ENCODE results near the gene TBC1D2B. TPM values are rescaled to one million over a fixed set of nuclear protein-coding genes. Genes with fewer than 3 reads are reported as not detected.
A peak's percentile ranks its signal among the peaks of the same experiment; 100 is the strongest.

The TBC1D2B gene
- total RNA-seq, 2 experiments from 2014 or later = 49.3 to 52.0 TPM

GRCh38 chr15:78082106-78082742 lies 4.7 kb upstream of the TBC1D2B start:
- intact Hi-C loops (cut with DNase I, micrococcal nuclease) = no loop called here
- ATAC-seq (peak; percentile 37), DNase-seq (peak; percentile 21)
- no peaks in the 10 kb centered on the region for H3K36me3 Mint-ChIP-seq (ENCODE audit: low read depth)
- H3K9me3 Mint-ChIP-seq (ENCODE audit: low read depth) = no peaks in the 10 kb centered on the region
- H3K27ac Mint-ChIP-seq = peak overlapping the region; percentile 52
- peaks cover 17% of the 10 kb centered on the region for H3K4me1 Mint-ChIP-seq
- H3K4me3 Mint-ChIP-seq = no peak overlapping the region
- POLR2A ChIA-PET = no interaction called here
- no peaks in the 10 kb centered on the region for H3K27me3 Mint-ChIP-seq
- CTCF ChIA-PET = interaction anchor here (0.9 to 1.8 kb wide), 5 partner anchors 14 to 123 kb away, joined by 3 to 5 read pairs (median 4); no protein-coding TSS in a partner anchor

GRCh38 chr15:78080088-78080460 lies 2.6 kb upstream of the TBC1D2B start:
- ChIA-PET POLR2A (no interaction called here), CTCF (interaction anchor here (1.5 kb wide), 1 partner anchor 11 kb away, joined by 3 read pairs; no protein-coding TSS in a partner anchor)
- intact Hi-C loops (cut with DNase I, micrococcal nuclease) = no loop called here
- DNase-seq (no peak), ATAC-seq (no peak)
- peaks cover 5% of the 10 kb centered on the region for H3K36me3 Mint-ChIP-seq (ENCODE audit: low read depth)
- no peak overlapping the region for H3K4me3 Mint-ChIP-seq
- no peaks in the 10 kb centered on the region for H3K27me3 Mint-ChIP-seq
- peak overlapping the region; percentile 1 for H3K27ac Mint-ChIP-seq
- H3K4me1 Mint-ChIP-seq = peaks cover 27% of the 10 kb centered on the region
- no peaks in the 10 kb centered on the region for H3K9me3 Mint-ChIP-seq (ENCODE audit: low read depth)

GRCh38 chr15:78079298-78080087 lies 2.0 kb upstream of the TBC1D2B start:
- intact Hi-C loops (cut with DNase I, micrococcal nuclease) = loop anchor here in 1 of 2 experiments (10.0 kb wide), 1 partner anchor 655 kb away; the partner anchor contains the start of genes HMG20A and PEAK1
- Mint-ChIP-seq H3K9me3 (ENCODE audit: low read depth) (no peaks in the 10 kb centered on the region), H3K36me3 (ENCODE audit: low read depth) (peaks cover 8% of the 10 kb centered on the region), H3K4me1 (peaks cover 31% of the 10 kb centered on the region), H3K4me3 (no peak overlapping the region), H3K27me3 (no peaks in the 10 kb centered on the region), H3K27ac (peak overlapping the region; percentile 1)
- ATAC-seq (no peak), DNase-seq (no peak)
- ChIA-PET CTCF (interaction anchor here (0.7 to 1.5 kb wide), 3 partner anchors 10 to 75 kb away, joined by 3 to 4 read pairs (median 3); no protein-coding TSS in a partner anchor), POLR2A (interaction anchor here (0.6 kb wide), 1 partner anchor 220 kb away, joined by 9 read pairs; the partner anchor contains the start of gene SKIC8)

- ChIA-PET POLR2A (no interaction called here), CTCF (interaction anchor here (1.1 to 1.3 kb wide), 2 partner anchors 28 to 36 kb away, joined by 3 to 4 read pairs; no protein-coding TSS in a partner anchor)
- Mint-ChIP-seq H3K4me3 (peak overlapping the region; percentile 78), H3K9me3 (ENCODE audit: low read depth) (no peaks in the 10 kb centered on the region), H3K4me1 (peaks cover 42% of the 10 kb centered on the region), H3K27ac (peak overlapping the region; percentile 93), H3K27me3 (no peaks in the 10 kb centered on the region), H3K36me3 (ENCODE audit: low read depth) (peaks cover 12% of the 10 kb centered on the region)
- intact Hi-C loops (cut with DNase I, micrococcal nuclease) = loop anchor here in 1 of 2 experiments (1.0 to 10.0 kb wide), 8 partner anchors 27 to 653 kb away; partner anchors contain the start of genes HMG20A, IDH3A, IREB2 and PEAK1
- no peak for DNase-seq
- peak; percentile 8 for ATAC-seq
Observed at GRCh38 chr15:78077871-78078210, 330 bp upstream of the TBC1D2B start.

GRCh38 chr15:78076231-78077052 lies 1.1 kb downstream of the TBC1D2B start:
- Mint-ChIP-seq H3K9me3 (ENCODE audit: low read depth) (no peaks in the 10 kb centered on the region), H3K27me3 (no peaks in the 10 kb centered on the region), H3K27ac (peak overlapping the region; percentile 93), H3K36me3 (ENCODE audit: low read depth) (peaks cover 12% of the 10 kb centered on the region), H3K4me1 (peaks cover 50% of the 10 kb centered on the region), H3K4me3 (peak overlapping the region; percentile 95)
- intact Hi-C loops (cut with DNase I, micrococcal nuclease) = loop anchor here in 1 of 2 experiments (1.0 to 10.0 kb wide), 8 partner anchors 26 to 652 kb away; partner anchors contain the start of genes HMG20A, IDH3A, IREB2 and PEAK1
- ATAC-seq (peak; percentile 40), DNase-seq (peak; percentile 47)
- CTCF ChIA-PET = interaction anchor here (1.1 to 1.3 kb wide), 2 partner anchors 26 kb away, joined by 4 to 7 read pairs; no protein-coding TSS in a partner anchor
- POLR2A ChIA-PET = interaction anchor here (0.7 to 1.2 kb wide), 2 partner anchors 16 to 27 kb away, joined by 3 to 4 read pairs; no protein-coding TSS in a partner anchor

- H3K27me3 Mint-ChIP-seq = no peaks in the 10 kb centered on the region
- no peaks in the 10 kb centered on the region for H3K9me3 Mint-ChIP-seq (ENCODE audit: low read depth)
- ATAC-seq (no peak), DNase-seq (no peak)
- ChIA-PET POLR2A (interaction anchor here (0.7 to 1.2 kb wide), 4 partner anchors 14 to 28 kb away, joined by 3 to 6 read pairs (median 4); no protein-coding TSS in a partner anchor), CTCF (interaction anchor here (0.6 to 1.3 kb wide), 2 partner anchors 26 to 54 kb away, joined by 4 to 7 read pairs; no protein-coding TSS in a partner anchor)
- H3K4me3 Mint-ChIP-seq = peak overlapping the region; percentile 95
- peaks cover 12% of the 10 kb centered on the region for H3K36me3 Mint-ChIP-seq (ENCODE audit: low read depth)
- peaks cover 56% of the 10 kb centered on the region for H3K4me1 Mint-ChIP-seq
- peak overlapping the region; percentile 70 for H3K27ac Mint-ChIP-seq
- intact Hi-C loops (cut with DNase I, micrococcal nuclease) = loop anchor here in 1 of 2 experiments (2.0 to 10.0 kb wide), 4 partner anchors 25 to 651 kb away; partner anchors contain the start of genes HMG20A, IREB2, PEAK1 and PSMA4
Observed at GRCh38 chr15:78075490-78076230, 1.9 kb downstream of the TBC1D2B start.

GRCh38 chr15:78073046-78073787 lies 4.3 kb downstream of the TBC1D2B start:
- Mint-ChIP-seq H3K27me3 (no peaks in the 10 kb centered on the region), H3K9me3 (ENCODE audit: low read depth) (no peaks in the 10 kb centered on the region), H3K36me3 (ENCODE audit: low read depth) (peaks cover 14% of the 10 kb centered on the region), H3K4me3 (peak overlapping the region; percentile 16), H3K4me1 (peaks cover 53% of the 10 kb centered on the region), H3K27ac (peak overlapping the region; percentile 87)
- ChIA-PET POLR2A (interaction anchor here (1.2 kb wide), 1 partner anchor 39 kb away, joined by 6 read pairs; no protein-coding TSS in a partner anchor), CTCF (interaction anchor here (0.8 to 2.3 kb wide), 9 partner anchors 10 to 56 kb away, joined by 3 to 10 read pairs (median 5); no protein-coding TSS in a partner anchor)
- intact Hi-C loops (cut with DNase I, micrococcal nuclease) = loop anchor here (1.0 to 10.0 kb wide), 2 partner anchors 39 to 648 kb away; partner anchors contain the start of genes HMG20A (in 1 of the 2) and PEAK1 (in 1 of the 2)
- ATAC-seq (no peak), DNase-seq (no peak)

- Mint-ChIP-seq H3K27me3 (no peaks in the 10 kb centered on the region), H3K4me3 (peak overlapping the region; percentile 16), H3K9me3 (ENCODE audit: low read depth) (no peaks in the 10 kb centered on the region), H3K27ac (peak overlapping the region; percentile 87), H3K4me1 (peaks cover 50% of the 10 kb centered on the region), H3K36me3 (ENCODE audit: low read depth) (peaks cover 14% of the 10 kb centered on the region)
- intact Hi-C loops (cut with DNase I, micrococcal nuclease) = loop anchor here in 1 of 2 experiments (1.0 to 10.0 kb wide), 2 partner anchors 10 to 647 kb away; partner anchors contain the start of genes HMG20A and PEAK1
- ChIA-PET CTCF (interaction anchor here (0.7 to 2.3 kb wide), 10 partner anchors 9 to 55 kb away, joined by 3 to 10 read pairs (median 4); no protein-coding TSS in a partner anchor), POLR2A (interaction anchor here (1.2 kb wide), 1 partner anchor 38 kb away, joined by 6 read pairs; no protein-coding TSS in a partner anchor)
- ATAC-seq (peak; percentile 22), DNase-seq (peak; percentile 49)
Observed at GRCh38 chr15:78072080-78072892, 5.2 kb downstream of the TBC1D2B start.
